Measurements from ENCODE around the gene SSTR3. TPM values are rescaled to one million over a fixed set of nuclear protein-coding genes. Genes with fewer than 3 reads are reported as not detected.
A peak's percentile ranks its signal among the peaks of the same experiment; 100 is the strongest.

Gene SSTR3
- total RNA-seq, 1 donor from 2014 or later: not detected

DNA sequence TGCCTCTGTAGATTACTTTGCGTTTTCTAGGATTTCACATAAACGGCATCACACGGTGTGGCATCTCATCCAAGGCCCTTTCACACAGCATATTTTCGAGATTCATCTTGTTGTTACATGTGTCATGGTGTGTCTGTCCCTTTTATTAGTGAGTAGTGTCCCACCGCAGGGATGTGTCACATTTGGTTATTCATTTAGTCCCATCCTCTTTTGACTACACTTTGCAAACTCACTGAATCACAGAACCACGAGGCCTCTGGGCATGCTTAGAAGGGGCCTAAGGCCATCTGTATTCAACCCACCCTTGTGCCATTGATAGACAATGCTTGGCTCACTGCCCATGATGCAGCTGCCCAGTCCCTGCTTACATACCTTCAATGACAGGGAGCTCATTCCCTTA, 36.0 kb upstream of the SSTR3 start:
- TF ChIP-seq, protein P1, sequence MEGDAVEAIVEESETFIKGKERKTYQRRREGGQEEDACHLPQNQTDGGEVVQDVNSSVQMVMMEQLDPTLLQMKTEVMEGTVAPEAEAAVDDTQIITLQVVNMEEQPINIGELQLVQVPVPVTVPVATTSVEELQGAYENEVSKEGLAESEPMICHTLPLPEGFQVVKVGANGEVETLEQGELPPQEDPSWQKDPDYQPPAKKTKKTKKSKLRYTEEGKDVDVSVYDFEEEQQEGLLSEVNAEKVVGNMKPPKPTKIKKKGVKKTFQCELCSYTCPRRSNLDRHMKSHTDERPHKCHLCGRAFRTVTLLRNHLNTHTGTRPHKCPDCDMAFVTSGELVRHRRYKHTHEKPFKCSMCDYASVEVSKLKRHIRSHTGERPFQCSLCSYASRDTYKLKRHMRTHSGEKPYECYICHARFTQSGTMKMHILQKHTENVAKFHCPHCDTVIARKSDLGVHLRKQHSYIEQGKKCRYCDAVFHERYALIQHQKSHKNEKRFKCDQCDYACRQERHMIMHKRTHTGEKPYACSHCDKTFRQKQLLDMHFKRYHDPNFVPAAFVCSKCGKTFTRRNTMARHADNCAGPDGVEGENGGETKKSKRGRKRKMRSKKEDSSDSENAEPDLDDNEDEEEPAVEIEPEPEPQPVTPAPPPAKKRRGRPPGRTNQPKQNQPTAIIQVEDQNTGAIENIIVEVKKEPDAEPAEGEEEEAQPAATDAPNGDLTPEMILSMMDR (conservative IDR thresholded peaks at IDR 0.05; ENCODE audit: low read depth, low read length): no peak
- no peak for DNase-seq (ENCODE audit: low read depth)
- no peak overlapping the region for H3K4me3 ChIP-seq (ENCODE audit: low read depth, low read length)

DNA sequence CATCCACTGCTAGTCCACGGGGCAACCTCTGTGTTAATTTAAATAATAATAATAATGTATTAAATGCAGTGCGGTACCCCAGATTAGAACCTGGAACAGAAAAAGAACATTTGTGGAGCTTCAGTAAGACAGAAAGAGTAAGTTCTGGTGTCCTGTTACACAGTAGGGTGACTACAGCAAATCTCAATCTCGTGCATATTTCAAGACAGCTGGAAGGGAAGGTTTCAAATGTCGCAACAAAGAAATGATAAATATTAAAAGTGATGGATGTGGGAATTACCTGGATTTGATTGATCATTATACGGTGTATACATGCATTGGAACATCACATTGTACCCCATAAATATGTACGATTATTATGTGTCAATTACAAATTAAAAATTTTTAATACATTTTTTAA, 33.5 kb upstream of the SSTR3 start:
- no peak overlapping the region for H3K4me3 ChIP-seq (ENCODE audit: low read depth, low read length)
- TF ChIP-seq, protein P1 (conservative IDR thresholded peaks at IDR 0.05; ENCODE audit: low read depth, low read length): no peak
- no peak for DNase-seq (ENCODE audit: low read depth)

DNA sequence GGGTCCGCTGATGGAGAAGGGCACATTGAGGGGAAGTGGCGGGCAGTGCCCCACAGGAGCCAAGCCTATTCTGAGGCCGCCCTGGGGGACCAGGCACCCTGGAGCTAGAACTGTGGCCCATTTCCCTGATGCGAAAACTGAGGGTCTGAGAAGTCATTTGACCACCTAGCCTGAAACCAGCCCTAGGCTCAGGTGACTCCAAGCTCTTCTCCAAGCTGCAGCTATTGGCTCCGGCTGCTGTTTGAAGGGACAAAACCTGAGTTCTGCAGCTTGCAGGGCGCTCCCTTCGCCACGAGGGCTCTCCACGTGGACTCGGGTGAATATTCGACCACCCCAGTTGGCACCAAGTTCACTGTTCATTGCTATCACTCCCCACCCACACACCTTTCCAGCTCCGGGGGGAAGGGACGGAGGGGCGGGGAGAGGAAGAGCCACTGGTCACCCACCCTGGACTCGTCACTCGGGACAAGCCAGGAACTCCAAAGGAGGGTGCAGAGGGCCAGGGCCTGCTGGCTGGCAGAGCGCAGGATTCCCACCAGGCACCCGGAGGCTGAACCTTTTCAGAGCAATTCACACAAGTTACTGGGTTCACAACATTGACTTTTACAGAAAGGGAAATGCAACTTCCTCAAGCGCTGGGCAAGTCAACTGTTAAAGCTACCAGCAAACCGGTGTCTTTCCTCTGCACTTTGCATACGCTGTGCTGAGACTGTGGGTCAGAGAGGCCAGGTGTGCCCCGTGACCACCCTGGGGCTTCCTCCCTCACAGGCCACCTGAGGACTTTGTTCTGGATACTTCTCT, 32.8 kb upstream of the SSTR3 start:
- TF ChIP-seq, protein P1 (conservative IDR thresholded peaks at IDR 0.05; ENCODE audit: low read depth, low read length): no peak
- no peak for DNase-seq (ENCODE audit: low read depth)
- H3K4me3 ChIP-seq (ENCODE audit: low read depth, low read length): no peak overlapping the region

DNA sequence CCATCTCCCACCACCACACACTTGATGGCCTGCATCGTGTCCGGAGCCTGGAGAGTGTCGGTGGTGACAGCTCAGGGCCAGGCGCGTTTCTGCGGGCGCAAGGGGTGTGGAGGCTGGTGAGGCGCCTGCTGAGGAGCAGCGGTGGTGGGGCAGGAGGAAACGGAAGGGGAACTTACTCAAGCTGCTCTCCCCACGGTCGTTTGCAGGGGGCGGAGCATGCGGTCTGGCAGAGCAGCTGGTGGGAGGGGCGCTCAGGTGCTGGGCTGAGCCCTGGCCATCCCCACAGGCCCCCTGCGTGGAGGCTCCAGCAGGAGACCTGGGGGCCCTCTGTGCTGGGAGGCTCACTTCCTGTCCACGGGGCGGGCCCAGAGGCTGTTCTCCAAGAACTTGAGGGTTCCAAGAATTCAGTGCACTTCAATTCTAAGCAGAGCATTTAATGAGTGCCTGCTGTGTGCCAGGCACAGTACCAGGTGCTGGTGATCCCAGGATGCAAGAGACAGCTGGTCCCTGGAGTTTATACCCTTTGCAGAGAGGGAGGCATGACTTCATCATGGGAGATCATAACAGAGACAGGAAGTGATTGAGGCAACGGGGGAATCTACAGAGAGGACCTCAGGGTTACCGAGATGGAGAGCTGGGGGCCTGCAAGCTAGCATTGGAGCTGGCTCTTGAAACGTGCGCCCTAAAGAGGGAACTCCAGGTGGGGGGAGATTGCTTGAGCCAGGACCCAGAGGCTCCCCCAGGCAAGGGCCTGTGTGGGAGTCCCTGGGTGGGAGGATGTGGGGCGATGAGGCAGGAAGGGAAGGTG, 32.0 kb upstream of the SSTR3 start, which contains the start of gene RAC2:
Gene RAC2 (minus strand): TSS at position 156 of the 808 bp plus-strand sequence. CDS start 121 bp downstream, at position 35.
- no peak for DNase-seq (ENCODE audit: low read depth)
- TF ChIP-seq, protein P1 (conservative IDR thresholded peaks at IDR 0.05; ENCODE audit: low read depth, low read length): no peak
- peak within 1 kb of the TSS; percentile 65 for H3K4me3 ChIP-seq (ENCODE audit: low read depth, low read length)

DNA sequence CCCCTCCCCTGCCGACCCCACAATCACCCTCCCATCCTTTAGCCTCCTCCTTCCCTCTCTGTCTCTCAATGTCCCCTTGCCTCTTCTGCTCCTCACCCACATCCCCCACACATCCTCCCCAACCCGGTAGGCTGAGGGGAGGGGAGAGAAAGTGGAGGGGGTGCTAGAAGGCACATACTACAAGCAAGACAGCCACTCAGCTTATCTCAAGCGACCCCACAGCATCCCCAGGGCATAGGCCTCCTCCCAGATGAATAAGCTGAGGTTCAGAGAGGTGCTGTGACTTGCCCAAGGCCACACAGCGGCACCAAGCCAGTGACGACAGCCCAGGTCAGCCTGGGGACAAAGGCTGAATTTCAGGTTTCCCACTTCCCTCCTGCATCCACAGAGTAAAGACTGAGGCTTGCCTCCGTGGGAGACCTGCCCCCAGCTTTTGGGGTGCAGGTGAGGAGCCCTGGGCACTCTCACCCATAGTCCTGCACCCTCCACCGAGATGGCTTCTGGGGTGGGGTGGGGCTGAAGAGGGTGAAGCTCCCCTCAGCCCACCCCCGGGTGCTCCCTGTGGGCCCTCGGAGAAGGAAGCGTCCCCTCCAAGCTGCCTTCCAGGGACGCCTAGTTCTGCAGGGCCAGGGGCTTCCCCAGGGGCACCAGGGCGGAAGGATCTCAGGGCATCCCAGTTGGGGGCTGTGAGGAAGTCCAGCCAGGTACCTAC, 31.3 kb upstream of the SSTR3 start:
- DNase-seq (ENCODE audit: low read depth): no peak
- TF ChIP-seq, protein P1 (conservative IDR thresholded peaks at IDR 0.05; ENCODE audit: low read depth, low read length): no peak
- peak overlapping the region; percentile 65 for H3K4me3 ChIP-seq (ENCODE audit: low read depth, low read length)

DNA sequence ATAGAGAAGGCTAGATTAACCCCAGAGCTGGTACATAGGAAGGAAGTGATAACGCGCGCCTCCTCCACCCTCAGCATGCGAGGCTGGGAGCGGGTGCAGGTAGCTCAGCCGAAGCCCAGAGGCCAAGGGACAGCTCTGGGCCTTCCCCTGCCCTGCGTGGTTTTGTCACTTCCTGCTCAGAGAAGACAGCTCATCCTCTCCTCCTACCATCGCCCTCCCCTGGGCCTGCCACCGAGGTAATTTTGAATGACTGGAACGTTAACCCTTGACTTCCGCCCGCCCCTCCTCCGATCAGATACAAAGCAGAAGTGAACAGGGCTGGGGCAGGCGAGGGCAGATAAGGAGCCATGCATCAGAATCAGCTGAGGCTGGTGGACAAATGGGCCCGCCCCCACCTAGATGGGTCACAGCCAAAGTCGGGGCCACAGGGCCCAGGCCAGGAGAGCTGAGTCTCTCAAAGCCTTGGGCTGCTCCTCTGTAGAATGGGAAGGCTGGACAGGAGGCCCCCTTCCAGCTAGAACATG, 30.2 kb upstream of the SSTR3 start:
- H3K4me3 ChIP-seq (ENCODE audit: low read depth, low read length): no peak overlapping the region
- TF ChIP-seq, protein P1 (conservative IDR thresholded peaks at IDR 0.05; ENCODE audit: low read depth, low read length): no peak
- DNase-seq (ENCODE audit: low read depth): no peak
